ENCODE measurements around the gene KRTAP5-7. TPM values are rescaled to one million over a fixed set of nuclear protein-coding genes. Genes with fewer than 3 reads are reported as not detected.

Gene KRTAP5-7
- polyA plus RNA-seq, 1 donor from 2014 or later: 0.56 TPM

DNA sequence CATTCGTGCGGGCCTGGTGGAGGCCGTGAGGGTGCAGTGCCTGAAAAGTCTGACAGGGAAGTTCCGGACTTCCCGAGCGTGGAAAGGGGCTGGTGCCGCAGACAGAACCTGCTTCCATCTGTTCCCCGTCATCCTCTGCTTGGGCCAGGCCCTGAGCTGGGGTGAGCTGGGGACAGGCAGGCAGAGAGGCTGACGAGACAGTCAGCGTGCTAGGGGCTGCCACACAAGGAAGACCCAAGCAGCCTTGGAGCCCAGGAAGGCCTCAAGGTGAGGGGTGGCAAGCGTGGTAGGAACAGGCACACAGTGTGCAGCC, 48.6 kb upstream of the KRTAP5-7 start:
- H2AFZ ChIP-seq (ENCODE audit: low read depth, low read length): no peak overlapping the region
- H3F3A ChIP-seq (ENCODE audit: insufficient read depth, low read length, poor library complexity, severe bottlenecking): no peaks in the 10 kb centered on the region
- no peaks in the 10 kb centered on the region for H3K9me2 ChIP-seq (ENCODE audit: insufficient read depth, low read length)
- H4K20me1 ChIP-seq (ENCODE audit: insufficient read depth): no peaks in the 10 kb centered on the region
- H3K9ac ChIP-seq (ENCODE audit: low read length): no peak overlapping the region
- no peak overlapping the region for H3K4me2 ChIP-seq (ENCODE audit: low read length)
- H3K9me3 ChIP-seq (ENCODE audit: low read length): no peaks in the 10 kb centered on the region
- no peaks in the 10 kb centered on the region for H3K36me3 ChIP-seq (ENCODE audit: insufficient read depth, low read length)
- H3K79me2 ChIP-seq (replicated peaks; ENCODE audit: insufficient read depth, low read length): no peaks in the 10 kb centered on the region
- H3K27ac ChIP-seq (ENCODE audit: low read length): no peak overlapping the region
- TF ChIP-seq, protein P1, sequence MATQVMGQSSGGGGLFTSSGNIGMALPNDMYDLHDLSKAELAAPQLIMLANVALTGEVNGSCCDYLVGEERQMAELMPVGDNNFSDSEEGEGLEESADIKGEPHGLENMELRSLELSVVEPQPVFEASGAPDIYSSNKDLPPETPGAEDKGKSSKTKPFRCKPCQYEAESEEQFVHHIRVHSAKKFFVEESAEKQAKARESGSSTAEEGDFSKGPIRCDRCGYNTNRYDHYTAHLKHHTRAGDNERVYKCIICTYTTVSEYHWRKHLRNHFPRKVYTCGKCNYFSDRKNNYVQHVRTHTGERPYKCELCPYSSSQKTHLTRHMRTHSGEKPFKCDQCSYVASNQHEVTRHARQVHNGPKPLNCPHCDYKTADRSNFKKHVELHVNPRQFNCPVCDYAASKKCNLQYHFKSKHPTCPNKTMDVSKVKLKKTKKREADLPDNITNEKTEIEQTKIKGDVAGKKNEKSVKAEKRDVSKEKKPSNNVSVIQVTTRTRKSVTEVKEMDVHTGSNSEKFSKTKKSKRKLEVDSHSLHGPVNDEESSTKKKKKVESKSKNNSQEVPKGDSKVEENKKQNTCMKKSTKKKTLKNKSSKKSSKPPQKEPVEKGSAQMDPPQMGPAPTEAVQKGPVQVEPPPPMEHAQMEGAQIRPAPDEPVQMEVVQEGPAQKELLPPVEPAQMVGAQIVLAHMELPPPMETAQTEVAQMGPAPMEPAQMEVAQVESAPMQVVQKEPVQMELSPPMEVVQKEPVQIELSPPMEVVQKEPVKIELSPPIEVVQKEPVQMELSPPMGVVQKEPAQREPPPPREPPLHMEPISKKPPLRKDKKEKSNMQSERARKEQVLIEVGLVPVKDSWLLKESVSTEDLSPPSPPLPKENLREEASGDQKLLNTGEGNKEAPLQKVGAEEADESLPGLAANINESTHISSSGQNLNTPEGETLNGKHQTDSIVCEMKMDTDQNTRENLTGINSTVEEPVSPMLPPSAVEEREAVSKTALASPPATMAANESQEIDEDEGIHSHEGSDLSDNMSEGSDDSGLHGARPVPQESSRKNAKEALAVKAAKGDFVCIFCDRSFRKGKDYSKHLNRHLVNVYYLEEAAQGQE (IDR thresholded peaks at IDR 0.05; ENCODE audit: borderline replicate concordance): no peak
- TF ChIP-seq MXI1 (conservative IDR thresholded peaks at IDR 0.05; ENCODE audit: poor library complexity, severe bottlenecking) (no peak), TAF1 (IDR thresholded peaks at IDR 0.05; ENCODE audit: low read depth) (no peak), RAD21 (conservative IDR thresholded peaks at IDR 0.05) (no peak), POLR2AphosphoS5 (IDR thresholded peaks at IDR 0.05) (no peak), EP300 (conservative IDR thresholded peaks at IDR 0.05; ENCODE audit: poor library complexity, severe bottlenecking) (no peak), EZH2 (IDR thresholded peaks at IDR 0.05; ENCODE audit: borderline replicate concordance, insufficient read depth, low read length, poor library complexity, severe bottlenecking) (no peak)
- TF ChIP-seq, protein P2, sequence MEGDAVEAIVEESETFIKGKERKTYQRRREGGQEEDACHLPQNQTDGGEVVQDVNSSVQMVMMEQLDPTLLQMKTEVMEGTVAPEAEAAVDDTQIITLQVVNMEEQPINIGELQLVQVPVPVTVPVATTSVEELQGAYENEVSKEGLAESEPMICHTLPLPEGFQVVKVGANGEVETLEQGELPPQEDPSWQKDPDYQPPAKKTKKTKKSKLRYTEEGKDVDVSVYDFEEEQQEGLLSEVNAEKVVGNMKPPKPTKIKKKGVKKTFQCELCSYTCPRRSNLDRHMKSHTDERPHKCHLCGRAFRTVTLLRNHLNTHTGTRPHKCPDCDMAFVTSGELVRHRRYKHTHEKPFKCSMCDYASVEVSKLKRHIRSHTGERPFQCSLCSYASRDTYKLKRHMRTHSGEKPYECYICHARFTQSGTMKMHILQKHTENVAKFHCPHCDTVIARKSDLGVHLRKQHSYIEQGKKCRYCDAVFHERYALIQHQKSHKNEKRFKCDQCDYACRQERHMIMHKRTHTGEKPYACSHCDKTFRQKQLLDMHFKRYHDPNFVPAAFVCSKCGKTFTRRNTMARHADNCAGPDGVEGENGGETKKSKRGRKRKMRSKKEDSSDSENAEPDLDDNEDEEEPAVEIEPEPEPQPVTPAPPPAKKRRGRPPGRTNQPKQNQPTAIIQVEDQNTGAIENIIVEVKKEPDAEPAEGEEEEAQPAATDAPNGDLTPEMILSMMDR (IDR thresholded peaks at IDR 0.05; ENCODE audit: poor library complexity, severe bottlenecking): no peak
- no peaks in the 10 kb centered on the region for H3K27me3 ChIP-seq (ENCODE audit: insufficient read depth, low read depth, low read length)
- H3K4me3 ChIP-seq (ENCODE audit: low read length): no peak overlapping the region

DNA sequence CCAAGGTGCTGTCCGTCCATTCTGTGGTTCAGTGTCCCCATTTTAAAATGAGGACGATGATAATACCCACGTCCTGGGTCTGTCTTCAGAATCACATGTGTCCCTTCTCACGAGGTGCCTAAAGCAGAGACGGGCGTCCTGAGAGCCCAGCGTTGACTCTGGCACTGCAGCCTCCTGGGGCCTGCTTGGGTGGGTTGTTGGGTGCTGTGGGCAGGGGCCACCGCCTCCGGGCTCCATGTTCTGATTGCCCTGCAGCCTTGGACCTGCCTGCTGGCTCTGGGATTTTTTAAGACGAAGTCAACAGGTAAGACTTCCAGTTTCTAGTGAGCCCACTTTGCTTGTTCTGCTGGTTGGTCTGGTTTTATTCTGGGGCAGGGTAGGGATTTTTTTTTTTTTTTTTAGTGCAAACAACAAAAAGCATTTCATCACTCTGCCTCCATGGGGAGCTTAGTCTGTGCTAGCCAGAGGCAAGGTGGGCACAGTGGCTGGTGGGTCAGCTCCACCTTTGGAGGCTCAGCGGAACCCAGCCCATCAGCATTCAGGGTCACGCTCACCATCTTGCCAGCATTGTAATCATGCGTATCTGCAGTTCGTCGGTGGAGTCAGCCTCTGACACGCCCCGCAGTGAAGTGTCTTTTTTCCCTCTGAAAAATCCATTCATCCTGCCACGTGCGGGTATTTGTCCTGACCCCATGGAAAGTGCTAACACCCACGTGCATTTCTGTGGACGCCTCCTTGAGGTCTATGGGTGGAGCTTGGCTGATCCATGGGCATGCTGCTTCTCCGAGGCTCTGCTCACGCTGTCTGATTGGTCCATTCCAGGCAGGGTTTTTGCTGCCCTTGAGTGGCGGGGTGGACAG, 45.7 kb upstream of the KRTAP5-7 start:
- H3K36me3 ChIP-seq (ENCODE audit: insufficient read depth, low read length): no peaks in the 10 kb centered on the region
- H3F3A ChIP-seq (ENCODE audit: insufficient read depth, low read length, poor library complexity, severe bottlenecking): no peaks in the 10 kb centered on the region
- no peaks in the 10 kb centered on the region for H3K79me2 ChIP-seq (replicated peaks; ENCODE audit: insufficient read depth, low read length)
- H2AFZ ChIP-seq (ENCODE audit: low read depth, low read length): no peak overlapping the region
- H3K27ac ChIP-seq (ENCODE audit: low read length): no peak overlapping the region
- no peak overlapping the region for H3K4me2 ChIP-seq (ENCODE audit: low read length)
- no peak overlapping the region for H3K9ac ChIP-seq (ENCODE audit: low read length)
- no peaks in the 10 kb centered on the region for H3K9me2 ChIP-seq (ENCODE audit: insufficient read depth, low read length)
- no peak overlapping the region for H3K4me3 ChIP-seq (ENCODE audit: low read length)
- H3K27me3 ChIP-seq (ENCODE audit: insufficient read depth, low read depth, low read length): no peaks in the 10 kb centered on the region
- no peak for TF ChIP-seq TAF1 (IDR thresholded peaks at IDR 0.05; ENCODE audit: low read depth)
- no peak for TF ChIP-seq SMC3 (conservative IDR thresholded peaks at IDR 0.05; ENCODE audit: poor library complexity)
- no peak for TF ChIP-seq EZH2 (IDR thresholded peaks at IDR 0.05; ENCODE audit: borderline replicate concordance, insufficient read depth, low read length, poor library complexity, severe bottlenecking)
- TF ChIP-seq MXI1 (conservative IDR thresholded peaks at IDR 0.05; ENCODE audit: poor library complexity, severe bottlenecking): no peak
- TF ChIP-seq, protein P1 (IDR thresholded peaks at IDR 0.05; ENCODE audit: borderline replicate concordance): no peak
- no peak for TF ChIP-seq EP300 (conservative IDR thresholded peaks at IDR 0.05; ENCODE audit: poor library complexity, severe bottlenecking)
- TF ChIP-seq RAD21 (conservative IDR thresholded peaks at IDR 0.05): no peak
- TF ChIP-seq, protein P2 (IDR thresholded peaks at IDR 0.05; ENCODE audit: poor library complexity, severe bottlenecking): no peak
- TF ChIP-seq POLR2AphosphoS5 (IDR thresholded peaks at IDR 0.05): no peak
- no peaks in the 10 kb centered on the region for H3K9me3 ChIP-seq (ENCODE audit: low read length)
- H4K20me1 ChIP-seq (ENCODE audit: insufficient read depth): no peaks in the 10 kb centered on the region

All from neural cell (in vitro differentiated cells).